IgD-negative memory B cell (primary cell): ENCODE data around the gene INTS1. TPM values are rescaled to one million over a fixed set of nuclear protein-coding genes. Genes with fewer than 3 reads are reported as not detected.

Experiments used
- H3K27ac Mint-ChIP-seq, 3 donors: one replicate each; pipeline ENCODE4 v1.8.0; 2020 to 2022; ENCODE audit warnings: mild to moderate bottlenecking in 3 of 3, mixed read lengths in 3 of 3, moderate library complexity in 1 of 3
- H3K27me3 Mint-ChIP-seq: one replicate; pipeline ENCODE4 v1.8.0; 2021; ENCODE audit warnings: mixed read lengths
- H3K36me3 Mint-ChIP-seq: one replicate; pipeline ENCODE4 v1.8.0; 2020; ENCODE audit warnings: mild to moderate bottlenecking, mixed read lengths
- H3K4me1 Mint-ChIP-seq, 3 donors: one replicate each; pipeline ENCODE4 v1.8.0; 2020 to 2022; ENCODE audit warnings: mixed read lengths in 3 of 3, mild to moderate bottlenecking in 1 of 3
- H3K4me3 Mint-ChIP-seq, 4 donors: one replicate each; pipeline ENCODE4 v1.8.0; 2020 to 2022; ENCODE audit warnings: mild to moderate bottlenecking in 4 of 4, mixed read lengths in 4 of 4, moderate library complexity in 3 of 4
- H3K9me3 Mint-ChIP-seq, 3 donors: one replicate each; pipeline ENCODE4 v1.8.0; 2020 to 2021; ENCODE audit warnings: mixed read lengths in 3 of 3, mild to moderate bottlenecking in 1 of 3
- polyA plus RNA-seq: library from polyadenylated mRNA; unstranded; fragments of 300-500 nt; fragmentation: Illumina TruSeq; gene quantifications from one replicate; pipeline ENCODE4 v1.2.3, GENCODE V29; 2021

Gene INTS1
- polyA plus RNA-seq, 1 donor from 2014 or later = 23.4 TPM

- Mint-ChIP-seq H3K9me3 (peaks cover 0 to 2% (median 0%) of the 10 kb centered on the region in 3 donors), H3K36me3 (peaks cover 1% of the 10 kb centered on the region), H3K4me3 (no peak overlapping the region), H3K27ac (no peak overlapping the region), H3K4me1 (peaks cover 0 to 8% (median 6%) of the 10 kb centered on the region in 3 donors), H3K27me3 (peaks cover 11% of the 10 kb centered on the region)
These were observed 83.0 kb downstream of the INTS1 start for GRCh38 chr7:1421020-1421790.

Other genes with a start within 250 kb of the INTS1 start
- not detected for gene MICALL2, start 44.9 kb downstream of the INTS1 start, polyA plus RNA-seq
- 0.81 TPM for gene MAFK, start 26.3 kb upstream of the INTS1 start, polyA plus RNA-seq
- 0.08 TPM for gene TMEM184A, start 51.8 kb upstream of the INTS1 start, polyA plus RNA-seq
- 42.5 TPM for gene PSMG3, start 65.6 kb upstream of the INTS1 start, polyA plus RNA-seq
- 0.54 TPM for gene ELFN1, start 165.9 kb upstream of the INTS1 start, polyA plus RNA-seq